ENCODE measurements around the gene TADA2B. TPM values are rescaled to one million over a fixed set of nuclear protein-coding genes. Genes with fewer than 3 reads are reported as not detected.

Gene TADA2B
- polyA plus RNA-seq, 2 of the 4 experiments (the other 2 are of a cell fraction), result 6.7 to 10.8 TPM

DNA sequence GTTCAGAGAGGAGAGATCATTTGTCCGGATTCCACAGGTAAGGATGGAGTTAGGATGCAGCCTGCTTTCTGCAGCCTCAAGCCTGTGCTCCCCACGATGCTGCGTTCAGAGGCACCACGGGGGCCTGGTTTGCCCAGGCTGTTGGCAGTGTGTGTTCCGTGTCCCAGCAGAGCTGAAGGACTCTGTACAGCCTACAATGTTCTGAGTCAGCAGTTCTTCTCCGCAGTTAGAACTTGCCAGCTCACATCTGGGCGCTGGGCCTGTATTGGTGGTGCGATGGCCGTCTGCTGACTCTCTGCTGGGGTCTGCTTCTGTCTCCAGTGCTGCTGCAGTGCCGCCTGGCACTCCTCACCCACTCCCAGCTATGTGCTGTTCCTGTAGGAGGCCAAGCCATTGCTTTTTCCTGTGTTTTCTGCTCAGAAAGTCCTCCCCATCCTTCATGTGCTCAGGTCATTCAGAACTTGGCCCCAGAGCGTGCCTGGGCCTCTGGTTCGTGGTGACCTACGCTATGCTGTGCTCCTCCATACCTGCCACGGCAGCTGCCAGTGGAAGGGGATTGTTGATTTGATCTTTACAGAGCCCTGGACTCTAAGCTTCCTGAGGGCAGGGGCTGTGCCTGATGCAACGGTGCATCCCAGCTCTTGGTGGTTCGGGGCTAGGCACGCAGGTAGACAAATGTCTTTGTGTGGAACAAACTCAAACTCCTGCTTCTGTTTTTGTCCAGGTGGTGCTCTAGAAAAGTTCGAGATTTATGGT, 42.6 kb upstream of the TADA2B start:
- DNase-seq (ENCODE audit: low read depth in 1 of 2, low spot score in 1 of 2) (no peak), ATAC-seq (no peak), FAIRE-seq (no peak)
- Histone ChIP-seq H3K27ac (no peak overlapping the region), H3K9me3 (no peaks in the 10 kb centered on the region), H3K4me1 (peaks cover 11% of the 10 kb centered on the region; the same call in 2 of the 3 replicates), H3K4me3 (no peak overlapping the region), H3K4me2 (no peak overlapping the region)
- TF ChIP-seq, protein P1, sequence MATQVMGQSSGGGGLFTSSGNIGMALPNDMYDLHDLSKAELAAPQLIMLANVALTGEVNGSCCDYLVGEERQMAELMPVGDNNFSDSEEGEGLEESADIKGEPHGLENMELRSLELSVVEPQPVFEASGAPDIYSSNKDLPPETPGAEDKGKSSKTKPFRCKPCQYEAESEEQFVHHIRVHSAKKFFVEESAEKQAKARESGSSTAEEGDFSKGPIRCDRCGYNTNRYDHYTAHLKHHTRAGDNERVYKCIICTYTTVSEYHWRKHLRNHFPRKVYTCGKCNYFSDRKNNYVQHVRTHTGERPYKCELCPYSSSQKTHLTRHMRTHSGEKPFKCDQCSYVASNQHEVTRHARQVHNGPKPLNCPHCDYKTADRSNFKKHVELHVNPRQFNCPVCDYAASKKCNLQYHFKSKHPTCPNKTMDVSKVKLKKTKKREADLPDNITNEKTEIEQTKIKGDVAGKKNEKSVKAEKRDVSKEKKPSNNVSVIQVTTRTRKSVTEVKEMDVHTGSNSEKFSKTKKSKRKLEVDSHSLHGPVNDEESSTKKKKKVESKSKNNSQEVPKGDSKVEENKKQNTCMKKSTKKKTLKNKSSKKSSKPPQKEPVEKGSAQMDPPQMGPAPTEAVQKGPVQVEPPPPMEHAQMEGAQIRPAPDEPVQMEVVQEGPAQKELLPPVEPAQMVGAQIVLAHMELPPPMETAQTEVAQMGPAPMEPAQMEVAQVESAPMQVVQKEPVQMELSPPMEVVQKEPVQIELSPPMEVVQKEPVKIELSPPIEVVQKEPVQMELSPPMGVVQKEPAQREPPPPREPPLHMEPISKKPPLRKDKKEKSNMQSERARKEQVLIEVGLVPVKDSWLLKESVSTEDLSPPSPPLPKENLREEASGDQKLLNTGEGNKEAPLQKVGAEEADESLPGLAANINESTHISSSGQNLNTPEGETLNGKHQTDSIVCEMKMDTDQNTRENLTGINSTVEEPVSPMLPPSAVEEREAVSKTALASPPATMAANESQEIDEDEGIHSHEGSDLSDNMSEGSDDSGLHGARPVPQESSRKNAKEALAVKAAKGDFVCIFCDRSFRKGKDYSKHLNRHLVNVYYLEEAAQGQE (IDR thresholded peaks at IDR 0.05), result no peak
- no peak for TF ChIP-seq HEYL (CRISPR knock-in tag; IDR thresholded peaks at IDR 0.05)
- no peak for TF ChIP-seq MAFK (IDR thresholded peaks at IDR 0.05; ENCODE audit: partially characterized antibody)
- no peak for TF ChIP-seq RCOR1 (IDR thresholded peaks at IDR 0.05; ENCODE audit: low read depth, low read length)
- CTCF ChIA-PET, result interaction anchor here (1.2 kb wide), 1 partner anchor 26 kb away, joined by 3 read pairs; no protein-coding TSS in a partner anchor
- 96% methylated on average over 16 of the region's 18 CpGs for WGBS (ENCODE audit: missing lambda C conversion rate)
- POLR2A ChIA-PET, result no interaction called here

DNA sequence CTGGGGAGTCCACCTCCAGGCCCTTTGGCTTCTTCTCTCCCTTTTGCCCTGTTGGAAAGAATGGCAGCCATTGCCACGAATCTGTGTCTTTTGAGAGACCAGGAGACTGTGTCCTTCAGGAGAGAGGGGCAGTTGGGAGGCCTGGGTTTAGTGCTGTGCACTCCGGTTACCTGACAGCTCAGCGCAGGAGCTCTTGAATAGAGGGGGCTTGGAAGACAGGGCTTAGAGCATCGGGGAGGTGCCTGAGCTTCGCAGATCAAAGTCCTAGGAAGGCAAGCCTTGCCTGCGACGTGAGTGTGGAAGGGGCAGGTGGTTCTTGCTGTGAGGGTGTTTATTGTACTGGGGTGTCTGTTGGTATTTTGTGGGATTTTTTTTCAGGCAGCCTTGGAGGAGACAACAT, 41.9 kb upstream of the TADA2B start:
- 96% methylated on average over 6 of the region's 7 CpGs for WGBS (ENCODE audit: missing lambda C conversion rate)
- H3K4me1 ChIP-seq, result peaks cover 11% of the 10 kb centered on the region; the same call in 2 of the 3 replicates
- no peak overlapping the region for H3K27ac ChIP-seq
- ATAC-seq, result no peak
- ChIA-PET POLR2A (no interaction called here), CTCF (interaction anchor here (1.2 kb wide), 1 partner anchor 27 kb away, joined by 3 read pairs; no protein-coding TSS in a partner anchor)
- no peak for FAIRE-seq
- H3K4me3 ChIP-seq, result no peak overlapping the region
- no peak for TF ChIP-seq POLR2AphosphoS2 (conservative IDR thresholded peaks at IDR 0.05; ENCODE audit: low read length)
- TF ChIP-seq, protein P2, sequence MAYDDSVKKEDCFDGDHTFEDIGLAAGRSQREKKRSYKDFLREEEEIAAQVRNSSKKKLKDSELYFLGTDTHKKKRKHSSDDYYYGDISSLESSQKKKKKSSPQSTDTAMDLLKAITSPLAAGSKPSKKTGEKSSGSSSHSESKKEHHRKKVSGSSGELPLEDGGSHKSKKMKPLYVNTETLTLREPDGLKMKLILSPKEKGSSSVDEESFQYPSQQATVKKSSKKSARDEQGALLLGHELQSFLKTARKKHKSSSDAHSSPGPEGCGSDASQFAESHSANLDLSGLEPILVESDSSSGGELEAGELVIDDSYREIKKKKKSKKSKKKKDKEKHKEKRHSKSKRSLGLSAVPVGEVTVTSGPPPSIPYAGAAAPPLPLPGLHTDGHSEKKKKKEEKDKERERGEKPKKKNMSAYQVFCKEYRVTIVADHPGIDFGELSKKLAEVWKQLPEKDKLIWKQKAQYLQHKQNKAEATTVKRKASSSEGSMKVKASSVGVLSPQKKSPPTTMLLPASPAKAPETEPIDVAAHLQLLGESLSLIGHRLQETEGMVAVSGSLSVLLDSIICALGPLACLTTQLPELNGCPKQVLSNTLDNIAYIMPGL (CRISPR knock-in tag; IDR thresholded peaks at IDR 0.05; ENCODE audit: borderline replicate concordance), result no peak
- no peak for TF ChIP-seq FOSL2 (IDR thresholded peaks at IDR 0.05)
- no peak for TF ChIP-seq FOSL2 (CRISPR knock-in tag; IDR thresholded peaks at IDR 0.05)
- DNase-seq (ENCODE audit: low read depth in 1 of 2, low spot score in 1 of 2), result no peak
- no peaks in the 10 kb centered on the region for H3K9me3 ChIP-seq
- no peak overlapping the region for H3K4me2 ChIP-seq

DNA sequence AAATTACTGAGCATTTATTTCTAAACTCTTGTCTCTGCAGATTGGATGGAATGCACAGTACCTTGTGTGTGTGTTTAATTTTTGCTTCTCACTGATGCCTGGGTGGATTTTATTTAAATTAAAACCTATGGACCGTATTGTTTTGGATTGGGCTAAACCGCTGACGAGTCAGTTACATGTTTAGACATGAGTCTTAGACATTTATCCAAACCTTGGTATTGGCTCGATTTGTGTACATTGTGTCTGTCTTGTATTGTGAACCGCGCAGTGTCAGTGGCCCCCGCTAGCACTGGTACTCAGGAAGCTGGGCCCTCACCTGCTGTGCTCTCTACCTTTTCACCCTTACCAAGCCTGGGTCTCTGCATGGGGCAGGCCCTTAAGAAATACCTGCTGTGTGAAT, 40.8 kb upstream of the TADA2B start:
- 94% methylated on average over 7 of the region's 7 CpGs for WGBS (ENCODE audit: missing lambda C conversion rate)
- Histone ChIP-seq H3K4me1 (peaks cover 11% of the 10 kb centered on the region; the same call in 2 of the 3 replicates), H3K4me3 (no peak overlapping the region), H3K4me2 (no peak overlapping the region), H3K27ac (no peak overlapping the region), H3K9me3 (no peaks in the 10 kb centered on the region)
- no peak for ATAC-seq
- CTCF ChIA-PET, result no interaction called here
- DNase-seq (ENCODE audit: low read depth in 1 of 2, low spot score in 1 of 2), result no peak
- no peak for FAIRE-seq
- POLR2A ChIA-PET, result no interaction called here
- TF ChIP-seq NPAS2 (CRISPR knock-in tag; IDR thresholded peaks at IDR 0.05; ENCODE audit: borderline replicate concordance), result no peak
- TF ChIP-seq, protein P3, sequence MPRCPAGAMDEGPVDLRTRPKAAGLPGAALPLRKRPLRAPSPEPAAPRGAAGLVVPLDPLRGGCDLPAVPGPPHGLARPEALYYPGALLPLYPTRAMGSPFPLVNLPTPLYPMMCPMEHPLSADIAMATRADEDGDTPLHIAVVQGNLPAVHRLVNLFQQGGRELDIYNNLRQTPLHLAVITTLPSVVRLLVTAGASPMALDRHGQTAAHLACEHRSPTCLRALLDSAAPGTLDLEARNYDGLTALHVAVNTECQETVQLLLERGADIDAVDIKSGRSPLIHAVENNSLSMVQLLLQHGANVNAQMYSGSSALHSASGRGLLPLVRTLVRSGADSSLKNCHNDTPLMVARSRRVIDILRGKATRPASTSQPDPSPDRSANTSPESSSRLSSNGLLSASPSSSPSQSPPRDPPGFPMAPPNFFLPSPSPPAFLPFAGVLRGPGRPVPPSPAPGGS (IDR thresholded peaks at IDR 0.05), result no peak

All from A549 (cell line).